ENCODE data around the gene RAB40B.

DNA sequence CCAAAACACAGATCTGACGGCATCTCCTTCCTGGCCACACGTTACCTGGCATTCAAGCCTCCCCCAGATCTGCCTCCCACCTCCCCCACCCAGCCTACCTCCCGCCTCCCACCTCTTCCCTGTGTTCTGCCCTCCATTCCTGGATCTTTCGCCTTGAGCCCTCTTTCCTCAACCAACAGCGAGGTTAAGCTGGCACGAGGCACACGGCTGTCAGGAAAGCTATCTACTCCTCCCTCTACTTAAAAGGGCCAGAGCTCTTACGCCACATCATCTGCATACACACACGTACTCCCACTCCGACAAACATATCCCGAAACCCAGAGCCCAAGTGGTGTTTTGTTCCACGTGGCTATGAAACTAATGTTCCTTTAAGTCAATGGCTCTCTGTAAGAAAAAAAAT, 68.3 kb downstream of the RAB40B start:
- TF ChIP-seq CTCF (IDR thresholded peaks at IDR 0.05; ENCODE audit: borderline replicate concordance, extremely low read depth, low read length, poor library complexity, severe bottlenecking) (no peak), EZH2 (IDR thresholded peaks at IDR 0.05; ENCODE audit: borderline replicate concordance, low read depth, low read length, severe bottlenecking) (no peak)
